ENCODE measurements around the gene SLC13A3.
"Not testable (repeated sequence)": the region's sequence is repeated elsewhere in the genome, so short reads cannot be mapped to it uniquely, and the experiment has no call there.

SLC13A3 gene

DNA sequence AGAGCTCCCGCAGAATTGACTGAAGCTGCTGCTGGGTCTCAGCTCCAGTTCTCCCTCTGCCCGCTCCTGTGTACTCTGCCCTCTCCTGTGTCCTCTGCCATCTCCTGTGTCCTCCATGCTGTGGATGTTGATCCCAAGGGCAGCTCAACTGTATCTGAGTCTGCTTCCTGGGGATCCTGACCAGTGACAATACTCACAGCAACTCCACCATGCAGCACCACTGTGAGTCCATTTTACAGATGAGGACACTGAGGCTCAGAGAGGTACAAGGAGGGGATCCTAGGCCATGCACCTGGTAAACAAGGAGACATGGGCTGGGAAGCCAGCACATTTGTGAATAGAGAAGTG is 29.4 kb upstream of the SLC13A3 start:
- no peak for DNase-seq

- DNase-seq, result no peak
These were observed 27.3 kb upstream of the SLC13A3 start for GRCh38 chr20:46678516-46678915.

GRCh38 chr20:46677608-46678007 is 26.3 kb upstream of the SLC13A3 start:
- no peak for DNase-seq

DNA sequence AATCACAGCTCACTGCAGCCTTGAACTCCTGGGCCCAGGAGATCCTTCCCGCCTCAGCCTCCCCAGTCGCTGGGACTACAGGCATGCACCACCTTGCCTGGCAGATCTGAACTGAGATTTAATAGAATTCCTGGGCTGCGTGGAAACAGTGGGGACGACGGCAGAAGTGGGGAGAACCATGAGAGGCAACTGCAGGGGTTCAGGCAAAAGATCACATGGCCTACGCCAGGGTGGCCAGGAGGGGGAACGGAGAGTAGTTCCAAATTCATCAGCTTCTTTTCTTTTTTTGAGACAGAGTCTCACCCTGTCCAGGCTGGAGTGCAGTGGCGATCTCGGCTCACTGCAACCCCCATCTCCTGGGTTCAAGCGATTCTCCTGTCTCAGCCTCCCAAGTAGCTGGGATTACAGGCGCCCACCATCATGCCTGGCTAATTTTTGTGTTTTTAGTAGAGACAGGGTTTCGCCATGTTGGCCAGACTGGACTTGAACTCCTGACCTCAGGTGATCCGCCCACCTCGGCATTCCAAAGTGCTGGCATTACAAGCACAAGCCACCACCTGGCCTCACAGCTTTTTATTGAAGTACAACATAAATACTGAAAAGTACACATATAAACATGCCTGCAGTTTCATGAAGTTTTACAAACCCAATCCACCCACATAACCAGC is 25.5 kb upstream of the SLC13A3 start:
- DNase-seq, result not testable (repeated sequence)

DNA sequence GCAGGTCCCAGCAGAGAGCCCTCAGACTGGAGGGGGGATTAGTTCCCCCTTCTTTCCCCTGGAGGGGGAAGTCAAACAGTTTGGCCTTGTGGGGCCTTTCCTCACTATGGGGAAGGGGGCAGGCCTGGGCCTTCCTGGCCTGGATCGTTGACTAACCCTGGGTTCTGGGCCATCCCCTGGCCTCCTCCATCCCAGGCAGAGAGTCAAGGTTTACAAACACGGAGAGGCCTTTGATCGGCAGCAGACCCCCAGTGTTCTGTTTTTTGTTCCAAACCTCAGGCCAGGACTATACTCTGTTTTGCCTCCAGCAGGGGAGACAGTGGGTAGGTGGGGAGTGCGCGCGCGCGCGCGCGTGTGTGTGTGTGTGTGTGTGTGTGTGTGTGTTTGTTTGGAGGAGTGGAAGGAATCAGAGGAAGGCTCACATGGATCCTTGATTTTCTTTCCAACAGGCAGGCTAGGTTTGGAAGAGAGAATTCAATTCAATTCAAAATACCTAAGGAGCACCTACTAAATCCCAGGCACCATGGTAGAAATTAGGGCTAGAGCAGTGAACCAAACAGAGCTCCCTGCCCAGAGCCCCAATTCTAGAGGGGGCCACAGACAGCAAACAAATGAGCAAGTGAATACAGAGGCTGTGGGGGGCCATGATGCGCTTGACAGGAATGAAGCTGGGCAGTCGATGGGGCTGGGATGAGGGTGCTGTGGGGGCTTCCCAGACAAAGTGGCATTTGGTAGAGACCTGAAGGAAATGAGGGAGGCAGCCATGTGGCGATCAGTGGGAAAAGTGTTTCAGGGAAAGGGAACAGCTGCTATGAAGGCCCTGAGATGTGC is 23.2 kb upstream of the SLC13A3 start:
- no peak for DNase-seq

GRCh38 chr20:46673394-46674252 is 22.4 kb upstream of the SLC13A3 start:
- DNase-seq, result no peak

GRCh38 chr20:46672543-46673148 is 21.4 kb upstream of the SLC13A3 start:
- DNase-seq, result no peak

DNA sequence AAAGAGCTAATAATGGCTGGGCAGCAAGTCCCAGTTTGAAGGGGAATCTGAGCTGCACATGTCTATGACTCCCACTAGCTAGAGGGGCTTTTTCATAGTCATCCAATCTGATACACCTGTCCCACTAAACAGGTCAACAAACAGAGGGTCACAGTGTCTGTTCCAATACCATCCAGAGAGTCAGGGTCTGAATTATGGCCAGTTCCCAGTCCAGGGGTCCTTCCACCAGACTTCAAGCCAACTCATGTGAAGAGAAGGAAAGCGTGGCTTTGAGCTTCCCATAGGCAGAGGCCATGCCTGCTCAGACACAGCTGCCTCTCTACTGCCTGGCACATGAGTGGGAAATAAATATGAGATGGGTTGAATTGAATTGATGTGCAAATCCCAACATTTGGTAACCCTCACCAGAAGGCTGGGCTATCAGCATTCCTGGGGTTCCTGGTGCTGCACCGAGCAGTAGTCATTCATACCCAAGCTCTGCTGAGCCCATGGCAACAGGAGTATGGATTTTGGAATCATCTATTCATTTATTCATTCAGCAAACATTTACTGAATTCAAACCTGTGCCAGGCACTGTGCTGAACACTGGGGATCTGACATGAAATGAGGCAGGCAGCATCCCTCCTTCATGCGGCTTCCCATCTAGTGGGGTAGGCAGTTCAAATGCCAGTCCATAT is 20.7 kb upstream of the SLC13A3 start:
- DNase-seq, result no peak

GRCh38 chr20:46670585-46671584 is 19.6 kb upstream of the SLC13A3 start:
- DNase-seq, result no peak

DNA sequence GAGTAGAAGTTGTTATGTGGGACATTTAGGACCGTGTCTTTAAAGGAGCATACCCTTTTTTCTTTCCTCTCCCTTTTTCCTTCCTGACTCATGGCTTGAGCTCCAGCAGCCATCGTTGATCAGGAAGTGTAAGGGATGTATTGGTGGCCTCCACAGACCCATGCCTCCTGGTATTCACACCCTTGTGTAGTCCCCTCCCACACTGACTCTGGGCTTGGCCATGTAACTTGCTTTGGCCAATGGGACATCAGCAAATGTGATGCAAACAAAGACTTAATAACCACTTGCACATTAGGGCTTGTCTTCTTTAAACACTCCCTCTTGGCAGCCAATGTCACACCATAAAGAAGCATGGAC is 18.9 kb upstream of the SLC13A3 start:
- DNase-seq, result no peak

- no peak for DNase-seq
These were observed 15.7 kb upstream of the SLC13A3 start for GRCh38 chr20:46666818-46667515.

- DNase-seq, result no peak
These were observed 15.0 kb upstream of the SLC13A3 start for GRCh38 chr20:46666306-46666705.

DNA sequence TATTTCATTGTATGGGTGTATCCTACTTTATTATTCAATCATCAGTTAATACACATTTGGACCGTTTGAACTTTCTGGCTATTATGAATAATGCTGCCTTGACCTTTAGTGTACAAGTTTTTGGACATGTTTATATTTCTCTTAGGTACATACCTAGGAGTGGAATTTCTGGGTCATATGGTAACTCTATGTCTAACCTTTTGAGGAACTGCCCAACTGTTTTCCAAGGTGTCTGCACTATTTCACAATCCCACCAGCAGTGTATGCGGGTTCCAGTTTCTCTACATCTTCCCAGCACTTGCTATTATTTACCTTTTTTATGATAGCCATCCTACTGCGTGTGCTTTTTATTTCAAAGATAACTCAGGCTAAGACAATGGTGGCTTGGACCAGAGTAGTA is 14.3 kb upstream of the SLC13A3 start:
- DNase-seq, result no peak

- no peak for DNase-seq
These were observed 12.3 kb upstream of the SLC13A3 start for GRCh38 chr20:46663531-46663930.

DNA sequence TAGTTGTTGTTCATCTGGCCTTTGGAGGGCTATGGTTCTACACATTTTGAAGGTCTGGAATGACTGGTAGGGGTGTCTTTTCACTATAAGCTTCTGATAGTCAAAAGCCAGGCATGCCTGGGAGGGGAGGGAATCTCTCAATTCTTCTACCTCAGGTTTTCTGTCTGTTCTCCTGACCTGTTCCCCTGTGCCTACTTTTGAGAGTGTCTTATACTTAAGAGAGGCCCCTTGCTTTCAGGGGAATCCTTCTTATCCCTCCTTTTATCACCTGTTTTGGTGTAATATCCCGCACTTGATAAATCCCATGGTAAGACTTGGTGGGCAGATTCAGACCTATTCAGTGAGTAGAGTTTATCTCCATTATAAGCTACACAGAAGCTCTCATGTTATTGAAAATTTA is 10.4 kb upstream of the SLC13A3 start:
- no peak for DNase-seq

DNA sequence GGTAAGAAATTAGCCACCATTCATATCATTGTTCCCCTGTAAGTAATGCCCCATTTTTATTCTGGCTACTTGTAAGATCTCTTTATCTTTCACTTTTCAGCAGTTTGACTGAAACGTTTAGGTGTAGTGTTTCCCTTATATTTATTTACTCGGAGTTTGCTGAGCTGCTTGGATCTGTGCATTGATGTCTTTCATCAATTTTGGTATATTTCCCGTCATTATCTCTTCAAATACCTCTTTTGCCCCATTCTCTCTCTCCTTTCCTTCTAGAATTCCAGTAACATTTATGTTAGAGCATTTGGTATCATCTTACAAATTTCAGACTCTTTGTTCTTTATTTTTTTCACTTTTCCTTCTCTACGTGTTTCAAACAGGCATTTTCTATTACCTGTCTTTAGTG is 9.2 kb upstream of the SLC13A3 start:
- no peak for DNase-seq

GRCh38 chr20:46657618-46658017 is 6.4 kb upstream of the SLC13A3 start:
- DNase-seq, result no peak

GRCh38 chr20:46657137-46657536 is 5.9 kb upstream of the SLC13A3 start:
- DNase-seq, result no peak

GRCh38 chr20:46652699-46653098 is 1.4 kb upstream of the SLC13A3 start:
- DNase-seq, result peak; percentile 15

DNA sequence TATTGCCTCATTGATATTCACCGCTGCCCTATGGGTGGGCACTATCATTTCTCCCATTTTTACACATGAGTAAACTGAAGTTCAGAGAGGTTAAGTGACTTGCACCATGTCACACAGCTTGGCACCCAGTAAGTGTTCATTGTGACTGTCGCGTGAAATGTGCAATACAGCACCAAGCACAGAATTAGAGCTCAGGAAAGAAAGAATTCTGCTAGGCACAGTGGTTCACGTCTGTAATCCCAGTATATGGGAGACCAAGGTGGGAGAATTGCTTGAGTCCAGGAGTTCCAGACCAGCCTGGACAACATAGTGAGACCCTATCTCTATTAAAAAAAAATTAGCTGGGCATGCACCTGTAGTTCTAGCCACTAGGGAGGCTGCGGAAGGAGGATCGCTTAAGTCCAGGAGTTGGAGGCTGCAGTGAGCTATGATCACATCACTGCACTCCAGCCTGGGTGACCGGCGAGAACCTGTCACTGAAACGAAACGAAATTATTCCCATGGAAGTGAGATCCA is 626 bp downstream of the SLC13A3 start:
- DNase-seq, result no peak

Measured in suppressor macrophage treated with lipopolysaccharide for 4 hours (primary cell).